Activated B cell treated with CpG ODN at 0.5 μM for 24 hours (primary cell): ENCODE measurements around the gene WNT16. TPM values are rescaled to one million over a fixed set of nuclear protein-coding genes. Genes with fewer than 3 reads are reported as not detected.
A peak's percentile ranks its signal among the peaks of the same experiment; 100 is the strongest.

Experiments
- ATAC-seq: fragments of 200-7000 bp; cut with Tn5 transposase; one replicate; pipeline ENCODE4 v1.10.0; 2021; ENCODE audit warnings: low read depth, mild to moderate bottlenecking, moderate library complexity
- CTCF ChIA-PET: fragments of 350-600 bp; sonication (Branson Sonifier 250); formaldehyde crosslinking; loops from one replicate; lab custom pipeline; 2021; ENCODE audit warnings: antibody characterized with exemption; lab: Charles Lee
- POLR2A ChIA-PET: fragments of 350-600 bp; sonication (Branson Sonifier 250); formaldehyde crosslinking; loops from one replicate; lab custom pipeline; 2021; ENCODE audit warnings: antibody characterized with exemption; lab: Charles Lee
- DNase-seq: peaks from one replicate; pipeline ENCODE4 v3.0.0; 2022
- H3K27ac Mint-ChIP-seq: one replicate; pipeline ENCODE4 v1.8.0; 2020; ENCODE audit warnings: mixed read lengths
- H3K27me3 Mint-ChIP-seq: one replicate; pipeline ENCODE4 v1.8.0; 2021; ENCODE audit warnings: mixed read lengths
- H3K36me3 Mint-ChIP-seq: one replicate; pipeline ENCODE4 v1.8.0; 2021; ENCODE audit warnings: low read depth, mixed read lengths
- H3K4me1 Mint-ChIP-seq: one replicate; pipeline ENCODE4 v1.8.0; 2021; ENCODE audit warnings: mixed read lengths
- H3K4me3 Mint-ChIP-seq: one replicate; pipeline ENCODE4 v1.8.0; 2020; ENCODE audit warnings: mild to moderate bottlenecking, mixed read lengths
- H3K9me3 Mint-ChIP-seq: one replicate; pipeline ENCODE4 v1.8.0; 2020; ENCODE audit warnings: mixed read lengths
- CTCF ChIP-seq: fragments of 200-600 bp; IDR thresholded peaks from one replicate; pipeline ENCODE4 v1.8.0; 2022; ENCODE audit warnings: antibody characterized with exemption, mild to moderate bottlenecking
- intact Hi-C: fragments of 100-400 bp; cut with micrococcal nuclease; formaldehyde crosslinking; loops from one replicate; pipeline ENCODE4 v1.15.1; 2024
- total RNA-seq: library from RNA; stranded (reverse); gene quantifications from 2 replicates; pipeline ENCODE4 v1.2.3, GENCODE V29; 2022

The WNT16 gene
- total RNA-seq, 1 donor from 2014 or later: 4.9 TPM

- ATAC-seq: no peak
- Mint-ChIP-seq H3K4me3 (no peak overlapping the region), H3K4me1 (peaks cover 28% of the 10 kb centered on the region), H3K9me3 (no peaks in the 10 kb centered on the region), H3K27ac (no peak overlapping the region), H3K36me3 (peaks cover 23% of the 10 kb centered on the region), H3K27me3 (peaks cover 8% of the 10 kb centered on the region)
- ChIA-PET CTCF (interaction anchor here (0.6 kb wide), 1 partner anchor 204 kb away, joined by 3 read pairs; no protein-coding TSS in a partner anchor), POLR2A (no interaction called here)
- DNase-seq: no peak
- TF ChIP-seq CTCF: no peak
- intact Hi-C loops: no loop called here
Measured at GRCh38 chr7:121334376-121334775, 5.6 kb downstream of the WNT16 start.

GRCh38 chr7:121334875-121335648 is 6.3 kb downstream of the WNT16 start:
- Mint-ChIP-seq H3K27ac (no peak overlapping the region), H3K27me3 (peaks cover 8% of the 10 kb centered on the region), H3K9me3 (no peaks in the 10 kb centered on the region), H3K36me3 (peaks cover 24% of the 10 kb centered on the region), H3K4me1 (peaks cover 23% of the 10 kb centered on the region), H3K4me3 (no peak overlapping the region)
- POLR2A ChIA-PET: no interaction called here
- TF ChIP-seq CTCF: no peak
- DNase-seq (no peak), ATAC-seq (no peak)
- intact Hi-C loops: loop anchor here (5.0 kb wide), 2 partner anchors 528 to 543 kb away; no protein-coding TSS in a partner anchor
- CTCF ChIA-PET: interaction anchor here (0.7 to 2.8 kb wide), 2 partner anchors 207 to 227 kb away, joined by 3 to 10 read pairs; no protein-coding TSS in a partner anchor

GRCh38 chr7:121336579-121336978 is 7.8 kb downstream of the WNT16 start:
- H3K4me3 Mint-ChIP-seq: no peak overlapping the region
- ChIA-PET POLR2A (interaction anchor here (0.6 kb wide), 1 partner anchor 386 kb away, joined by 5 read pairs; the partner anchor contains the start of gene ING3), CTCF (interaction anchor here (0.7 to 2.9 kb wide), 15 partner anchors 13 to 544 kb away, joined by 3 to 30 read pairs (median 4); no protein-coding TSS in a partner anchor)
- peak overlapping the region; percentile 50 for H3K27ac Mint-ChIP-seq
- no peak for ATAC-seq
- peaks cover 27% of the 10 kb centered on the region for H3K36me3 Mint-ChIP-seq
- intact Hi-C loops: loop anchor here (5.0 kb wide), 2 partner anchors 529 to 544 kb away; no protein-coding TSS in a partner anchor
- H3K4me1 Mint-ChIP-seq: peaks cover 10% of the 10 kb centered on the region
- peaks cover under 1% of the 10 kb centered on the region for H3K27me3 Mint-ChIP-seq
- DNase-seq: no peak
- TF ChIP-seq CTCF: no peak
- no peaks in the 10 kb centered on the region for H3K9me3 Mint-ChIP-seq

GRCh38 chr7:121337398-121337797 is 8.6 kb downstream of the WNT16 start:
- ChIA-PET POLR2A (interaction anchor here (1.0 to 1.3 kb wide), 2 partner anchors 229 to 387 kb away, joined by 3 read pairs; partner anchors contain the start of gene ING3), CTCF (interaction anchor here (0.9 to 2.9 kb wide), 15 partner anchors 10 to 545 kb away, joined by 3 to 30 read pairs (median 4); no protein-coding TSS in a partner anchor)
- Mint-ChIP-seq H3K27me3 (no peaks in the 10 kb centered on the region), H3K4me3 (no peak overlapping the region), H3K9me3 (no peaks in the 10 kb centered on the region), H3K27ac (peak overlapping the region; percentile 41), H3K36me3 (peaks cover 35% of the 10 kb centered on the region), H3K4me1 (peaks cover 9% of the 10 kb centered on the region)
- no peak for TF ChIP-seq CTCF
- intact Hi-C loops: loop anchor here (1.0 to 5.0 kb wide), 5 partner anchors 174 to 545 kb away; no protein-coding TSS in a partner anchor
- no peak for DNase-seq
- peak; percentile 72 for ATAC-seq

GRCh38 chr7:121339082-121339481 is 10.3 kb downstream of the WNT16 start:
- intact Hi-C loops: loop anchor here (5.0 kb wide), 2 partner anchors 532 to 547 kb away; no protein-coding TSS in a partner anchor
- ChIA-PET CTCF (interaction anchor here (2.9 kb wide), 1 partner anchor 212 kb away, joined by 30 read pairs; no protein-coding TSS in a partner anchor), POLR2A (no interaction called here)
- no peak for DNase-seq
- H3K27ac Mint-ChIP-seq: no peak overlapping the region
- peaks cover 13% of the 10 kb centered on the region for H3K4me1 Mint-ChIP-seq
- no peak for ATAC-seq
- no peak overlapping the region for H3K4me3 Mint-ChIP-seq
- no peaks in the 10 kb centered on the region for H3K27me3 Mint-ChIP-seq
- H3K9me3 Mint-ChIP-seq: no peaks in the 10 kb centered on the region
- no peak for TF ChIP-seq CTCF
- peaks cover 41% of the 10 kb centered on the region for H3K36me3 Mint-ChIP-seq
